B cell (primary cell): ENCODE measurements around the gene RASA2.

Experiments
- CTCF ChIP-seq: fragments of 200-600 bp; IDR thresholded peaks from one replicate; pipeline ENCODE4 v1.8.0; 2022; ENCODE audit warnings: antibody characterized with exemption, mild to moderate bottlenecking
- EZH2 ChIP-seq: IDR thresholded peaks from 2 replicates; pipeline ENCODE4 v1.6.1; 2012; ENCODE audit warnings: borderline replicate concordance, low read depth, mild to moderate bottlenecking, moderate library complexity, low read length; ENCODE audit not compliant: insufficient read depth, poor library complexity, severe bottlenecking

GRCh38 chr3:141469720-141470119 lies 17.1 kb upstream of the RASA2 start:
- TF ChIP-seq CTCF (no peak), EZH2 (no peak)
